GM19025 (cell line): ENCODE results near the gene TUBA8.
"Not testable (repeated sequence)": the region's sequence is repeated elsewhere in the genome, so short reads cannot be mapped to it uniquely, and the experiment has no call there.

Experiments
- ATAC-seq: cut with Tn5 transposase; IDR thresholded peaks from one replicate; pipeline ENCODE4 v1.9.1; 2021; ENCODE audit warnings: mild to moderate bottlenecking, low read depth, moderate library complexity; ENCODE audit not compliant: unreplicated experiment

The TUBA8 gene

DNA sequence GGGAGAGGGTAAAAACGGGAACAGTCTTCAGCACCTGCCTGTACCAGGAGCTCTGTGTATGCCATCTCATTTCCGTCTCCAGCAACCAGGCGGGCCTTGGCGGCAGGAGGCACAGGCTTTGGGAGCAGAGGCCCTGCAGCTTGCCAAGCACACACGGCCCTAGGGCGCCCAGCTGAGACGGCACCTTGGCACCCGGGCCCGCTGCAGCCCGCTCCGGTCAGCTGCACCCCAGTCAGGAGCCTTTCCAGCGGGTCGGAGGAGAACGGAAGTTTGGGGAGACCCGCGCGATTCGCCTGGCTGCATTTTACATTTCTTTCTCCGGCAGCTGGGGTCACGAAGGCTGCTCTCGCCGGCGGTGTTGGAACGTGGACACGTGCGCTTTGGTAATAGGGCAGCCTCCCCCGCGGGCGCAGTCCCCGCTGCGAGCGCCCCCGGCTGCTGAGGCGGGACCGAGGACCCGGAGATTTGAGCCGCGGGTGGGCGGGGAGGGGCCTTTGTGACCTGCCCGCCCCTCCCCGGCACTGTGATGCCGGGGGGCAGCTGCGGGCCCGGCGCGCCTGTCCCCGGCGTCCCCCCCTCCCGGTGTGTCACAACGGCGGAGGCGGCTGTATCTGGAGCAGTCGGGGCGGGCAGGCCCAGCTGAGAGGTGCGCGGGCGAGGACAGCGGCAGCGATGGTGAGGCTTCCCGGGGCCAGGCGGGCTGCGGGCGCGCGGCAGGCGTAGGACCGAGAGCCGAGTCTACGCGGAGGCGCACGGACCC, at the start of gene TUBA8:
Gene TUBA8 (plus strand): TSS at position 616 of the 760 bp plus-strand sequence. CDS start 57 bp downstream, at position 673.
- no peak for ATAC-seq

DNA sequence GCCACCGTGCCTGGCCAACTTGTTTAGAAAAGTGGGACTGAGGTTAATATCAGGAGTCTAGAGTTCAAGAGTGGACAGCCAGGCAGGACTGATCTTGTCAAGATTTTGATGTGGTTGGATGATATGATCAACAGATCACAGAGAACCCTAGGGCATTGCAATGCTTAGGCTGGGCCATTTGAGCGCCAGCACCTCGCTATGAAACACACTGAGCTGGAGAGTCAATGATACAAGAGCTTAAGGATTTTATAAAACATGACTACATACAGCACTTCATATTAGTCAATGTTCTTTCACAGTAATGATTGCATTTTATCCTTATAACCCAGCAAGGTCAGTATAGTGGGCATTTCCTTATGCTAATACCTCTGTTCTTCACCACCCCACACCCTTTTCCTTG, 48.2 kb upstream of the TUBA8 start:
- ATAC-seq: no peak

DNA sequence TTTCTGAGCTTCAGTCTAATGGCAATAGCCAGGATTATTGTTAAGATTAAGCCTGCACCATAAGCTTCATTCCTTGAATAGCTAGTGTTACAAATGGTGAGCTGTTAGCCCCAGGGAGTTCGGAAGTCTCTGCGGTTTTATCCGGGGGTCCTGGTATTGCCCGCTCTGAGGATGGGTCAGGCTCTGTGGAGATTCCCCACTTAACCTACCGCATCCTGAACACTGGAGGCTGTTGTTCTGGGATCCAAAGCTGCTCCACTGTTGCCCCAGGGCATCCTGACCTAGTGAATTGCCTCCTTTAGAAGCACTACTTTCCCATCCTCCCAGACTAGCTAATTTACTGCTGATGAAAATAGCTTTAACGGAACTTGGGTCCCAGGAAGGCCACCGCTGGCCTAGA, 47.3 kb upstream of the TUBA8 start:
- ATAC-seq: no peak

- ATAC-seq: not testable (repeated sequence)
These were observed 46.9 kb upstream of the TUBA8 start for GRCh38 chr22:18063715-18064114.

GRCh38 chr22:18064636-18065035, 46.0 kb upstream of the TUBA8 start:
- ATAC-seq: no peak

DNA sequence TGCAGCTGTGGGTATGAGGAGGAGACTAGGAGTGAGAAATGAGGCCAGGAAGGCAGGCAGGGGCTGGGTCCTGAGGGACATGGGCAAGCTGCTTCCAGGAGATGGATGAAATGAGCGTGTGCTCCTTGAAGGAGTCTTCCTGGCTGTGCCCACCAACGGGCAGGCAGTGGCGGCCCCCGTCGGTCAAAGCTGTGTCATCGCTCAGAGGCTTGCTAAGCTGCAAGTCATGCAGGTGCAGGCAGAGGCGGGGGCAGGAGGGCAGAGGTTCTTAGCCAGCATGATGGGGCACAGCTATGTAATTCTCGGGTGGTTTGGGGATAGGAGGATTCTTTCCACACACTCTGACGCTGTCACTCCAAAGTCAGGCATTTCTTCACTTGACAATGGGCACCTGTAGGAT, 45.4 kb upstream of the TUBA8 start:
- ATAC-seq: no peak

GRCh38 chr22:18066181-18066859, 44.3 kb upstream of the TUBA8 start:
- no peak for ATAC-seq

DNA sequence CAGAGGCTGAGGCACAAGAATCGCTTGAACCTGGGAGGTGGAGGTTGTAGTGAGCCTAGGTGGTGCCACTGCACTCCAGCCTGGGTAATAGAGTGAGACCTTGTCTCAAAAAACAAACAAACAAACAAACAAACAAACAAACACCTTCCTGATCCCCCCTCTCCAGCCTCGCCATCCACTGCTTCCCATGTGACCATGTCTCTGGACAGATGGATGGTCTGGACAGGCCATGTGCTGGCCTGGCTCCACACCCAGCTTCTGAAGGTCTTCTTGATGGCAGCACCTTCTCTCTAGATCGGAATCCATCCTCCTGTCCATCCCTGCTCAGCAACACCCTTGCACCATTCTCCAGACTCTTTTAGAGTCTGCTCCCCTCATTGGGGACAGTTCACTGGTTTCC, 43.5 kb upstream of the TUBA8 start:
- no peak for ATAC-seq

DNA sequence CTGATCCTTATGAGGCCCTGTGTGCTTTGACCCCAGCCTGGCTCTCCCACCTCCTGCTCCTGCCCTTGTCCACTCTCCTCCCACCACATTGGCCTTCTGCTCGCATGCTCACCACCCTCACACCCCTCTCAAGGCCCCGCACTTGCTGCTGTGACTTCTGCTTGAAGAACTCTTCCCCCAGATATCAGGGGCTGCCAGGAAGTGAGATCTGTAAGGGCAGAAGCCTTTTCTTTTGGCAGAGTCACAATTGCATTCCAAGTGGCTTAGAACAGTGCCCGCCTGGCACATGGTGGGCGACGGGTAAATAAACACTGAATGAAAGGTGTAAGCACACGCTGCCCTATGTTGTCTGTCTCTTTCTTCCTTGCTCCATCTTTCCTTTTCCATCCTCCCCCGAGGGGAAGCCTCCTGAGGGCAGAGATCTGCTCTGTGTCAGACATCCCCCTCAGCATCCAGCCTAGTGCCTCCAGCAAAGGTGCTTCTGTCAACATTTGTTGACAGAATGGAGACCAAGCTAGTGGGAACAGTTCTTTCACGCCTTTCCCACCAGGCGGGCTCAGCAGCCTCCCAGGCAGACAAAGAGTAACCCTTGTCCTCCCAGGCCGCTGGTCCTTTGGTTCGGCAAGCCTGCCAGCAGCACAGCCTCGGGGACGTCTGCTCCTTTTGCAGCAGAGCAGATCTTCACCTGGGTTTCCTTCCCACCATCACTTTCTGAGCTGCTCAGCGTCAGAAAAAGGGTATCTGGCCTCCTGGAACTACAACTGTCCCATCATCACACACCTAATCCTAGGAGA, 42.9 kb upstream of the TUBA8 start:
- ATAC-seq: no peak

DNA sequence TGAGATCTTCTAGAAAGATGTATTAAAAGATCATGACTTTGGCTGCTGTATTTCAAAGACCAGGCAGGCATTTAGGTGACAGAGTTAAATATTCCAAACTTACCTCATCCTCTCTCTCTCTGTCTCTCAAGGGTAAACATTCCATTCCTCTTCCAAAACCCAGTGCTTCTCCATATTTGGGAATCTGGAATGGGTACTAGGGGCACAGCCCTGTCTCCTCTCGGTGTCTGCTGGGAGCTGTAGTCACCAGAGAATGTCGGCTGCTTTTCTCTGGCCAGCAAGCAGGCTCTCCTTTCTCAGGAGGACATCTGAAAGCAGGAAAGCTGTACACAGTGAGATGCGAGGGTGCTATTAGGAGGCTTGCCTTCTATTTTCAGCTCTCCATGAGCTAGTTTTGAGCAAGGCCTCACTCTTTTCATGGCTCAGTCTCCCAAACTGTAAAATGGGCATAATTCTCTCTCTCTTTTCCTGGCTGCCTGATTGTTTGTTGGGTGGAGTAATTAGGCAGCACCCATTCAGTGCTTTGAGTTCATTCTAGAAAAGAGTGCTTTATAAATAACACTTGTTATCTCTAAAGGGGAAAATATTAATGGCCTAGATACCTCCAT, 42.1 kb upstream of the TUBA8 start:
- ATAC-seq: no peak

- no peak for ATAC-seq
These were observed 41.6 kb upstream of the TUBA8 start for GRCh38 chr22:18069041-18069440.

DNA sequence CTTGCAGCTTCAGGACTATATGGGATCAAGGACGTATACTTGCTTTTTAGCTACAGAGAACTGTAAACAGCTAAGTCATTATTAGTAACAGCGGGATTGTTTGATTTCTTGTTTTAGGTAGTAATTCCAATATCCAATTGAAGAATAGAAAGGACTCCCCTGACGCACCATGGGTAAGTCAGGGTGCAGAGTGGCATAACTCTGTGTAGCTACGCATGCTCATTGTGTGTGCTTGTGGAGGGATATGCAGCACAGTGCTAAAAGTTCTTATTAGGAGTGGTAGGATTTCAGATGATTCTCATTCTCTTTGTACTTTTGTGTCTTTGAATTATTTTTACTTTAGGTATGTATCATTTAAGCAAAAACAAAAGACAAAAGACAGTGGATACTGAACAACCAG, 40.6 kb upstream of the TUBA8 start:
- ATAC-seq: no peak

GRCh38 chr22:18070556-18071306, 39.9 kb upstream of the TUBA8 start:
- ATAC-seq: no peak

- not testable (repeated sequence) for ATAC-seq
These were observed 39.2 kb upstream of the TUBA8 start for GRCh38 chr22:18071307-18071967.

GRCh38 chr22:18071968-18072310, 38.7 kb upstream of the TUBA8 start:
- ATAC-seq: no peak

DNA sequence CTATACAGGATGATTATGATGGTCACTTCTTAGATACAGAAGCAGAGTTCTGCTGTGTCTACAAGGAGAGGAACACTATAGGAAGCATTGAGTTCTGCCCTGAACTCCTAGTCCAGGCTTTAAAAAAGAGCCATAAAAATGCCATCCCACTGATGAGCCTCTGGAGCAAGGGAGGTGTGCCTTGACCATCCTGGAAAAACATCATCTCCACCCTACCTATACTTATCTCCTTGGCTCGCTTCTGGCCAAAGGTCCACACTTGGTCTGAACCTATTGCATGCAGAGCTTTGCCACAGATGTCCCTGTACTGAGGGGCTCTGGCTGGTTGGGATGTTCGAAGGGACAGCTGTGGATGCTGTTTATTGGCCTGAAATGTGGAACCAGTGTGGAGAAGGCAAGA, 37.1 kb upstream of the TUBA8 start:
- no peak for ATAC-seq

DNA sequence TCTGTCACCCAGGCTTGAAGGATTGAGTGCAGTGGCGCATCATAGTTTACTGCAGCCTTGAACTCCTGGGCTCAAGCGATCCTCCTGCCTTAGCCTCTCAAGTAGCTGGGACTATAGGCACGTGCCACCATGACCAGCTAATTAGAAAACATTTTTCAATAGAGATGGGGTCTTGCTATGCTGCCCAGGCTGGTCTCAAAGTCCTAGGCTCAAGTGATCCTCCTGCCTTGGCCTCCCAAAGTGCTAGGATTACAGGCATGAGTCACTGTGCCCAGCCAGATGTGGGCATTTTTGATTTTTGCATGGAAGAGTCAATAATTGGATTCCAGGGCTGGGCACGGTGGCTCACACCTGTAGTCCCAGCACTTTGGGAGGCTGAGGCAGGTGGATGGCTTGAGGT, 36.7 kb upstream of the TUBA8 start:
- ATAC-seq: not testable (repeated sequence)

GRCh38 chr22:18075101-18075719, 35.4 kb upstream of the TUBA8 start:
- ATAC-seq: no peak

DNA sequence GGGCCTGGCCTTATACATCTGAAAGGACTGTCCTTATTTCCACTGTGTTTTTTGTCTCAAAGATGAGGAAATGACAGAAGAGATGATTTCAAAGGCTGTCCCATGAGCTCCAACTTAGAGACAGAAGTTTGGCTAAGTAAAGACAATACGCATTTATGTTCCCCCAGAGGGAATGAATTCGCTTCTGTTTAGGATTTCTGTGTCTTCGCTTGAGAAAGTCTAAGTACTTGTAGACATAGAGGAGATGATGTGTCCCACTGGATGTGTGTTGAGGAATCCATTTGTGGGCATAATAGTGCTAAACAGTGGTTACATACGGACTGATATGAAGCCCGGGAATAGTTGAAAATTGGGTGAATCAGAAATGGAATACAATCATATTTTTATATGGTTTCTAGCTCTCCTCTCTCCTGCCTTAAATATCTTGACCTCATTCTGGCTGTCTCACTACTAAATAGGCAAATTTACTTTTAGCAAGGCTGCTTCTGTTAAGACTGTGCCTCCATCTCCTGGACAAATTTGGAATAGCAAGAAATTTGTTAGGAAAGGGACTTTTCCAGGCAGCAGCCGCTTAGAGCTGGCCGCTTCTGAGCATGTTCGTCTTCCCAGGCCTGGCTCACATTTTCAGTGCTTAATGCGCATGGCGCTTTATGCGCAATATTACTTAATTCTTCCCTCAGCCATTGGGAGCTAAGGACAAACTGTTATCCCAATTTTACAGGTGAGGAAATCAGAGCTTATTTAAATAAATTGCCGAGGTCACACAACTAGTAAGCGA, 34.7 kb upstream of the TUBA8 start:
- ATAC-seq: no peak
